ENCODE data around the gene OSGIN1. TPM values are rescaled to one million over a fixed set of nuclear protein-coding genes. Genes with fewer than 3 reads are reported as not detected.

The OSGIN1 gene, protein sequence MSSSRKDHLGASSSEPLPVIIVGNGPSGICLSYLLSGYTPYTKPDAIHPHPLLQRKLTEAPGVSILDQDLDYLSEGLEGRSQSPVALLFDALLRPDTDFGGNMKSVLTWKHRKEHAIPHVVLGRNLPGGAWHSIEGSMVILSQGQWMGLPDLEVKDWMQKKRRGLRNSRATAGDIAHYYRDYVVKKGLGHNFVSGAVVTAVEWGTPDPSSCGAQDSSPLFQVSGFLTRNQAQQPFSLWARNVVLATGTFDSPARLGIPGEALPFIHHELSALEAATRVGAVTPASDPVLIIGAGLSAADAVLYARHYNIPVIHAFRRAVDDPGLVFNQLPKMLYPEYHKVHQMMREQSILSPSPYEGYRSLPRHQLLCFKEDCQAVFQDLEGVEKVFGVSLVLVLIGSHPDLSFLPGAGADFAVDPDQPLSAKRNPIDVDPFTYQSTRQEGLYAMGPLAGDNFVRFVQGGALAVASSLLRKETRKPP
- total RNA-seq (2021) (0.73 to 1.7 TPM (median 1.1 TPM) in 3 replicates), Bru-seq, nascent RNA (percentile 26 among the genes with signal in this experiment)
- long read RNA-seq, experiment 1, partial matches to known transcripts, result 0 of 5 reads
- long read RNA-seq, experiment 1, other reads (novel, unspliced or antisense), result 4 of 5 reads
- long read RNA-seq, experiment 2, partial matches to known transcripts, result 0 of 1 reads
- long read RNA-seq, experiment 2, other reads (novel, unspliced or antisense), result 0 of 1 reads
- long read RNA-seq, experiment 3, partial matches to known transcripts, result 0 of 1 reads
- long read RNA-seq, experiment 3, other reads (novel, unspliced or antisense), result 0 of 1 reads

DNA sequence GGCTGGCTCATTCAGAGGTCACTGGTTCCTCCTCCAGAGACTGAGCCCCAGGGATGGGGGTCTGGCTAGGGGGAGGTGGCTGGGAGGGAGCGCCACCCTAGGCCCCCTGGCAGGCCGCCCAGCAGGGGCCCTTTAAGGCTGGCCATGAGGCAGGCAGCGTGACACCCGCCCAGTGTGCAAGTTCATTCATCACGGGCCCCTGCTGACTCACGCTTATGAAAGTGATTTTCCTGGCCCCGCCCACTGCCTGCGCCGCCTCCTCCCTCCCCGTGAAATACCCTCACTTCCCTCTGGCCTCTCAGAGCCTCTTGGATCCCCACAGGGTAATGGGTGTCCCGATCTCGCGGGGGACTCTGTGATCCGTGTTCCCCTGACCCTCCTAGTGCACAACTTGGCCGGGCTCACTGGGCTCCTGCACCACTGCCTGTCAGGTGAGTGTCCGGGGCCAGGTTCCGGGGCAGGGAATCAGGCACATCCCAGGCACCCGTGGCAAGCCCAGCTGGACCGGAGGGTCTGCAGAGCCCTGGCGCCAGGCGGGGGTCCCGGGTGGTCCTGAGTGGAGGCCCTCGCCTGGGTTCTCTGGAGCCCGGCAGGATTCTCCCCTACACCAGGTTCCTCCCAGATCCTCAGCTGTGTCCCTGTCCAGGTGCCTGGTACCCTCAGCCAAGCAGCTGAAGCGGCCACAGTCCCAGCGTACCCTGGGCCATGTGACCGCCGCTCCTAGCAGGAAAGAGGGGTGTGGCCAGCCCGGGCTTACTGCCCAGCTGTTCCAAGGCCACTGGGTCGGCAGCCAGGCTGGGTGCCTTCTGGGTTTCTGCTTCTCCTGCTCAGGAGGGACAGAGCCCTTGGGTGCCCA lies at the start of gene OSGIN1:
Gene OSGIN1 (plus strand): TSS at position 301 of the 856 bp plus-strand sequence. CDS start 4,432 bp downstream, outside the sequence.
- Mint-ChIP-seq H3K36me3 (no peaks in the 10 kb centered on the region), H3K27ac (no peak within 1 kb of the TSS), H3K27me3 (ENCODE audit: low read depth) (no peaks in the 10 kb centered on the region), H3K9me3 (peaks cover 5% of the 10 kb centered on the region; the same call in 1 of the 2 replicates), H3K4me3 (peak within 1 kb of the TSS; percentile 53), H3K4me1 (peaks cover 8% of the 10 kb centered on the region)
- 0 out of 2 replicates have a peak, but pooled peaks have one; percentile 6 for TF ChIP-seq ZNF423 (CRISPR knock-in tag; IDR thresholded peaks at IDR 0.05)
- TF ChIP-seq JUN (CRISPR knock-in tag; IDR thresholded peaks at IDR 0.05), result no peak
- no peak for TF ChIP-seq TCF7 (CRISPR knock-in tag; IDR thresholded peaks at IDR 0.05; ENCODE audit: low read depth)
- no peak for TF ChIP-seq NR3C1 (CRISPR knock-in tag; conservative IDR thresholded peaks at IDR 0.05; ENCODE audit: low read depth)
- CTCF ChIA-PET, result interaction anchor here (0.7 to 2.2 kb wide), 28 partner anchors 9 to 234 kb away, joined by 3 to 28 read pairs (median 4); partner anchors contain the start of genes SLC38A8 and TAF1C
- DNase-seq (ENCODE audit: low spot score), result no peak
- ATAC-seq, result peak; percentile 18; the same call in 1 of the 2 replicates
- POLR2A ChIA-PET, result interaction anchor here (0.6 kb wide), 1 partner anchor 85 kb away, joined by 3 read pairs; no protein-coding TSS in a partner anchor

DNA sequence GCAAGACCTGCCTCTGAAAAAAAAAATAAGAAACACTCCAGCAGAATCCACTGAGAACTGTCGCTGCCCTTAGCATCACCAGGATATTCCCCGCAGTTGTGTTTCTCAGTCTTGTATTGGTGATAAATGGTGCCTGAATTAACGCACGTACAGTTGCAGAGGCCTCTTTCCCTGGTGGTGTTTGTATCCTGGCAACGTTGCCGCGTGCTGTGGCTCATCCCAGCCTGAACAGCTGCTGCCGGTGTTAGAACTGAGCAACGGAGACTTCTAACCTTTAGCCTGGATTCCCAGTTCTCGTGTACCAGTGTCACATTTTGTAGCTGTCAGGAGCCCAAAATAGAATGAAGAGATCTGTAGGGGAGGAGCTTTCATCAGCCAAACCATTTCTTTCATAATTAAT lies 49.3 kb upstream of the OSGIN1 start:
- CTCF ChIA-PET, result no interaction called here
- TF ChIP-seq ZNF219 (CRISPR knock-in tag; IDR thresholded peaks at IDR 0.05; ENCODE audit: borderline replicate concordance), result no peak
- TF ChIP-seq, protein P1, sequence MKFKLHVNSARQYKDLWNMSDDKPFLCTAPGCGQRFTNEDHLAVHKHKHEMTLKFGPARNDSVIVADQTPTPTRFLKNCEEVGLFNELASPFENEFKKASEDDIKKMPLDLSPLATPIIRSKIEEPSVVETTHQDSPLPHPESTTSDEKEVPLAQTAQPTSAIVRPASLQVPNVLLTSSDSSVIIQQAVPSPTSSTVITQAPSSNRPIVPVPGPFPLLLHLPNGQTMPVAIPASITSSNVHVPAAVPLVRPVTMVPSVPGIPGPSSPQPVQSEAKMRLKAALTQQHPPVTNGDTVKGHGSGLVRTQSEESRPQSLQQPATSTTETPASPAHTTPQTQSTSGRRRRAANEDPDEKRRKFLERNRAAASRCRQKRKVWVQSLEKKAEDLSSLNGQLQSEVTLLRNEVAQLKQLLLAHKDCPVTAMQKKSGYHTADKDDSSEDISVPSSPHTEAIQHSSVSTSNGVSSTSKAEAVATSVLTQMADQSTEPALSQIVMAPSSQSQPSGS (CRISPR knock-in tag; IDR thresholded peaks at IDR 0.05; ENCODE audit: borderline replicate concordance, low read depth), result no peak
- no peak for TF ChIP-seq ZNF396 (CRISPR knock-in tag; IDR thresholded peaks at IDR 0.05; ENCODE audit: borderline replicate concordance)
- no peak for TF ChIP-seq ZNF232 (CRISPR knock-in tag; IDR thresholded peaks at IDR 0.05)
- no peak for TF ChIP-seq JUN (CRISPR knock-in tag; IDR thresholded peaks at IDR 0.05)
- no peak for TF ChIP-seq FOXJ3 (CRISPR knock-in tag; IDR thresholded peaks at IDR 0.05; ENCODE audit: borderline replicate concordance)
- no peak for TF ChIP-seq TP53 (CRISPR knock-in tag; IDR thresholded peaks at IDR 0.05)
- TF ChIP-seq, protein P2, sequence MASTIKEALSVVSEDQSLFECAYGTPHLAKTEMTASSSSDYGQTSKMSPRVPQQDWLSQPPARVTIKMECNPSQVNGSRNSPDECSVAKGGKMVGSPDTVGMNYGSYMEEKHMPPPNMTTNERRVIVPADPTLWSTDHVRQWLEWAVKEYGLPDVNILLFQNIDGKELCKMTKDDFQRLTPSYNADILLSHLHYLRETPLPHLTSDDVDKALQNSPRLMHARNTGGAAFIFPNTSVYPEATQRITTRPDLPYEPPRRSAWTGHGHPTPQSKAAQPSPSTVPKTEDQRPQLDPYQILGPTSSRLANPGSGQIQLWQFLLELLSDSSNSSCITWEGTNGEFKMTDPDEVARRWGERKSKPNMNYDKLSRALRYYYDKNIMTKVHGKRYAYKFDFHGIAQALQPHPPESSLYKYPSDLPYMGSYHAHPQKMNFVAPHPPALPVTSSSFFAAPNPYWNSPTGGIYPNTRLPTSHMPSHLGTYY (CRISPR knock-in tag; IDR thresholded peaks at IDR 0.05), result no peak
- no peak for TF ChIP-seq E2F1 (CRISPR knock-in tag; IDR thresholded peaks at IDR 0.05)
- TF ChIP-seq AFF4 (CRISPR knock-in tag; IDR thresholded peaks at IDR 0.05; ENCODE audit: borderline replicate concordance), result no peak
- no peak for TF ChIP-seq NFATC4 (CRISPR knock-in tag; IDR thresholded peaks at IDR 0.05)
- TF ChIP-seq, protein P3, sequence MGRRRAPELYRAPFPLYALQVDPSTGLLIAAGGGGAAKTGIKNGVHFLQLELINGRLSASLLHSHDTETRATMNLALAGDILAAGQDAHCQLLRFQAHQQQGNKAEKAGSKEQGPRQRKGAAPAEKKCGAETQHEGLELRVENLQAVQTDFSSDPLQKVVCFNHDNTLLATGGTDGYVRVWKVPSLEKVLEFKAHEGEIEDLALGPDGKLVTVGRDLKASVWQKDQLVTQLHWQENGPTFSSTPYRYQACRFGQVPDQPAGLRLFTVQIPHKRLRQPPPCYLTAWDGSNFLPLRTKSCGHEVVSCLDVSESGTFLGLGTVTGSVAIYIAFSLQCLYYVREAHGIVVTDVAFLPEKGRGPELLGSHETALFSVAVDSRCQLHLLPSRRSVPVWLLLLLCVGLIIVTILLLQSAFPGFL (CRISPR knock-in tag; IDR thresholded peaks at IDR 0.05; ENCODE audit: borderline replicate concordance), result no peak
- no peak for TF ChIP-seq CREB1 (CRISPR knock-in tag; IDR thresholded peaks at IDR 0.05)
- TF ChIP-seq GRHL2 (CRISPR knock-in tag; IDR thresholded peaks at IDR 0.05; ENCODE audit: insufficient replicate concordance, severe bottlenecking), result no peak
- TF ChIP-seq PRRX2 (CRISPR knock-in tag; IDR thresholded peaks at IDR 0.05), result no peak
- TF ChIP-seq ZNF263 (CRISPR knock-in tag; IDR thresholded peaks at IDR 0.05; ENCODE audit: low read depth), result no peak
- TF ChIP-seq ELF4 (CRISPR knock-in tag; IDR thresholded peaks at IDR 0.05; ENCODE audit: low read depth), result no peak
- no peak for TF ChIP-seq ZNF423 (CRISPR knock-in tag; IDR thresholded peaks at IDR 0.05)
- TF ChIP-seq HMGA2 (CRISPR knock-in tag; IDR thresholded peaks at IDR 0.05), result no peak
- H3K4me1 Mint-ChIP-seq, result peaks cover 30% of the 10 kb centered on the region

More for the DNA sequence above, 49.3 kb upstream of the OSGIN1 start:
- Mint-ChIP-seq H3K9me3 (no peaks in the 10 kb centered on the region), H3K27me3 (ENCODE audit: low read depth) (peaks cover 2% of the 10 kb centered on the region), H3K27ac (no peak overlapping the region), H3K4me3 (no peak overlapping the region), H3K36me3 (peaks cover 12% of the 10 kb centered on the region)
- no peak for ATAC-seq
- DNase-seq (ENCODE audit: low spot score), result no peak
- POLR2A ChIA-PET, result no interaction called here

Measured in WTC11 (cell line).